HG03135 (cell line): ENCODE data around the gene PARM1.

Source experiments
- ATAC-seq: cut with Tn5 transposase; IDR thresholded peaks from one replicate; pipeline ENCODE4 v1.9.1; 2021; ENCODE audit warnings: mild to moderate bottlenecking, moderate library complexity; ENCODE audit not compliant: unreplicated experiment

The PARM1 gene

DNA sequence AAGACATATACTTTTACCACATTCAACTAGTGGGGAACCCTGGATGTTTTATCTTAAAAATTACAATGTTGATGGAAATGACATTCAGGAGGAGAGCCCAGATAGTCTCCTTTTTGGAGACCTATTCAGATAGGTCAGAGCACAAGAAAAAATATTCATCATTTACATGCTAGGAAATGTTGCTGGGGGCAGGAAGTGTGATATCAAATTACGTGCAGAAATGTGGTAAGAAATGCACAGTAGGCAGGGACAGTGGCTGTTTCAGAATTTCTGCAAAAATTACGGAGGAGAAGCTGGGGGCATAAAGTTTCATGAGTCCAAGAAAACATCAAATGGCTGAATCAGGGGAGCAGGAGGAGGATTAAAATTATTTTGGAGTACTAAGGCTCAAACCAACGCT, 8.2 kb downstream of the PARM1 start:
- no peak for ATAC-seq

DNA sequence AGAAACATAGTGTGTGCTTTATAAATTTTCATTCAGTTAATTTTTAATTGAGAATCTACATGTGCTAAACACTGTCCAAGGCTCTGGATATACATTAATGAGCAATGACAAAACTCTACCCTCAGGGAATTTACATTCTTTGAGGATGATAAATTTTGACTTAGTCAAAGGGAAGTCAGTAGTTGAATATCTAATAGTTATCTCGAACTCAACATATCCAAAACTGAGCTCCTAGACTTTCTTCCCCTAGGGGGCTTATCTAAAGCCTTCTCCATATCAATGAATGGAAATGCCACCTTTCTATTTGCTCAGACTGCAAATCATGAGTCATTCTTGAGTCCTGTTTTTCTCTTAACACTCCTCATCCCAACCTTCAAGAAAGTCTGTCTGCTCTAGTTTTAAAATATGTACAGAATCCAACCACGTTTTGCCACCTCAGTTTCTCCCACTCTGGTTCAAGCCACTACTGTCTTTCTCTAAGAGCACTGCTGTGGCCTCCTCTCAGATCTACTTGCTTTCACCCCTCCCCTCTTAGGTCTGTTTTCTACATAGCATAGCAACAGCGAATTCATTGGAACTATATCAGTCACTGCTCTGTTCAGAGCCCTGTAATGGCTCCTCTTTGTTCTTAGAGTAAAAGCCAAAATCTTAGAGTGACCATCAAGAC, 9.5 kb downstream of the PARM1 start:
- no peak for ATAC-seq

- ATAC-seq = no peak
These were observed 10.0 kb downstream of the PARM1 start for GRCh38 chr4:74942918-74943253.

DNA sequence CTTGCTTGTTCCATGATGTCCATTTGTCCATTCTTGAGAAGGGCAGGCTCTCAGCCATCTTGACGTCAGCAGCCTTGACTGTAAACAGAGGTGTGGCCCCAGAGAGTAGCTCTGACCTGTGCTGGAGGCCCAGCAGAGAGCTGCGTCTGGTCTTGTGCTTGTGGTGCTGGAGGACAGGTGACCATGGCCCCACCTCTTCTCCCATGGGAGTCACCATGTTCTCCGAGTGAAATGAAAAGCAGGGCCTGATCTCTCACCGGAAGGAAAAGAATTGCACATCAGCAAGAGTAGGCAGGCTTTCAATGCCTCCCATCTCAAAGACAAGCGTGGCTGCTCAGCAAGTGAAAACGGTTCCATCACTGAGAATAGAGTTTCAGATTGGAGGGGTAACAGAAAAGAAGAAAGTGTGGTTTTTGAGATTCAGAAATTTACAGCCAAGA, 11.5 kb downstream of the PARM1 start:
- no peak for ATAC-seq

GRCh38 chr4:74946196-74946595, 13.3 kb downstream of the PARM1 start:
- ATAC-seq = no peak

- ATAC-seq = no peak
These were observed 14.9 kb downstream of the PARM1 start for GRCh38 chr4:74947798-74948197.

DNA sequence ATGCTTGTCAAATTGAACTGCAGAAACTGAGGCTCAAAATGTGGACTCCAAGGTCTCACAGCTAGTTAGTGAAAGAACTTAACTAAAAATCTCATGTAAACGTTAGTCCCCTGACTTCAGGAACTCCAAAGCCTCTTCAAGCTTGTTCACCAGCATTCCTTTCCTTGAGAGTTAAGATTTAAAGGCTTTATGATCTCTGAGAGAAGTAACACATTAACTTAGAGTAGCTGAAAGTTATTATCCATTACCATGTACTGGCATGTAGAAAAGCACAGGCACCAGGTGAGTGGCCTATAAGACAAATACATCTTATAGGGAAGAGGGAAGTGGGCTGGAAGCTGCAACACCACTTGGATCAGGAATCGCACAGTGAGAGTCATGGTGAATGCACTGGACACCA, 15.3 kb downstream of the PARM1 start:
- no peak for ATAC-seq

DNA sequence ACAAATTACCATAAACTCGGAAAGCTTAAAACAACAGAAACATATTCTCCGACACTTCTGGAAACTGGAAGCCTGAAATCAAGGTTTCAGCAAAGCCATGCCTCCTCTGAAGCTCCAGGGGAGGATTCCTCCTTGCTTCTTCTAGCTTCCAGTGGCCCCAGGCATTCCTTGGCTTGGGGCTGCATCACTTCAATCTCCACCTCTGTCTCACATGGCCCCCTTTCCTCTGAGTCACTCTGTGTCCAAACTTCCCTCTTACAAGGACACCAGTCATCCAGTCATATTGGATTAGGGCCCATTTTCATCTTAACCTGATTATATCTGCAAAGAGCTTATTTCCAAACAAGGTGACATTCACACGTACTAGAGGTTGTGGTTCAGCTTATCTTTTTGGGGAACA, 17.3 kb downstream of the PARM1 start:
- ATAC-seq = no peak

- no peak for ATAC-seq
These were observed 18.0 kb downstream of the PARM1 start for GRCh38 chr4:74950882-74951281.

GRCh38 chr4:74953647-74954046, 20.7 kb downstream of the PARM1 start:
- no peak for ATAC-seq

DNA sequence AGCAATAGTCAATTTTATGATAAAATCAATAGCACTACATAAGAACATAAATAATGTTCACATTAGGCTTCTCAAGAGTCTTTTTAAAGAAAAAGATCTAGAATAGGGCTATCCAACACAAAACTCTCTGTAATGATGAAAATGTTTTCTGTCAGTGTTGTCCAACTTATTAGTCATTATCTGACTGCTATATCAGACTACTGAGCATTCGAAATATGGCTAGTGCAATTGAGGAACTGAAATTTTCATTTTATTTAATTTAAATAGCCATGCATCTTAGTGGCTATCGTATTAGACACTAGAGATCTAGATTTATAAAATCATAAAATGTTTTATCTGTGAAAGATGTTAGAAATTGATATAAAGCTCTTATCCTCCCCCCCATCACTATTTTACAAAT, 26.0 kb downstream of the PARM1 start:
- ATAC-seq = no peak

GRCh38 chr4:74961230-74961629, 28.3 kb downstream of the PARM1 start:
- no peak for ATAC-seq

DNA sequence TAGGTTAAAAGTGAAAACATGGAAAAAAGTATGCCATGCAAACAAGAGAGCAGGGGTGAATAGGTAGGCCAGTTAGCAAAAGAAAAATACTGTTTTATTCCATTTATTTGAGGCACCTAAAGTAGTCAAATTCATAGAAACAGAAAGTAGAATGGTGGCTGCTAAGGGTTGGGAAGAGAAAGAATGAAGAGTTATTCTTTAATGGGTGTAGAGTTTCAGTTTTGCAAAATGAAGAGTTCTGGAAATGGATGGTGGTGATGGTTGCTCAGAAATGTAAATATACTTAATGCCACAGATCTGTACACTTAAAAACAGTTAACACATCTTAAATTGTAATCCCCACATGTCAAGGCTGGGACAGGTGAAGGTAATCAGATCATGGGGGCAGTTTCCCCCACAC, 29.7 kb downstream of the PARM1 start:
- no peak for ATAC-seq

DNA sequence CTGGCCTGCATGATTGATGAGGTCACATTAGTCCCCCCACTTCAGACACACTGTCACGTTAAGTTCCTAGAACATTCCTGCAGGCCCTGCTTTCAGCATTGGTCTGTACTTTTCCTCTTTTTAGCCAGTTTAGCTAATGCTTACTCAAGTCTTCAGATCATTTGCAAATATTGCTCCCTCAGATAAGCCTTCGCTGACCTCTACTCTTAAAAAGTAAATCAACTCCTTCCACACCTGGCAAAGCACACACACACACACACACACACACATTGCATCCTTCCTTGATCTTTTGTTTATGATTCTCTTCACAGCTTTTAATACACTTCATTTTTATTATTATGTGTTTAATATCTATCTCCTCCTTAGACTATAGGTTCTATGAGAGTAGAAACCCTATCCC, 31.4 kb downstream of the PARM1 start:
- no peak for ATAC-seq

DNA sequence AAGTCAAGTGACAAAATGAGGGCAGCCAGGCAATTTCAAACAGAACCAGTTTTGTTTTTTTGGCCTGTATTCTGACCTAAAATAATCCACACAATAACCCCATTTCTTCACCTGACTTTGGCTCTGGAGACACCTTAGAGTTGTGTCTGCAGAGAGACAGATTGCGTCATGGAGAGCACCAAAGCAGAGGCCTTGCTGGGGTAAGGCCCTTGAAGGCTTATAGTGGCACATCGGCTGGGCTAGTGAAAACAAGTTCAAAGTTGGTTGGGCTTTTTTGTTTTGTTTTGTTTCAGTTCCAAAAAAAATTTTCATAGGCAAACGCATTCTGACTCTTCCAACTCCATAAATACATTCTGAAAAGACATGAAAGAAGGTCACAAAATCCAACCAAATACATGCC, 34.4 kb downstream of the PARM1 start:
- ATAC-seq = no peak

DNA sequence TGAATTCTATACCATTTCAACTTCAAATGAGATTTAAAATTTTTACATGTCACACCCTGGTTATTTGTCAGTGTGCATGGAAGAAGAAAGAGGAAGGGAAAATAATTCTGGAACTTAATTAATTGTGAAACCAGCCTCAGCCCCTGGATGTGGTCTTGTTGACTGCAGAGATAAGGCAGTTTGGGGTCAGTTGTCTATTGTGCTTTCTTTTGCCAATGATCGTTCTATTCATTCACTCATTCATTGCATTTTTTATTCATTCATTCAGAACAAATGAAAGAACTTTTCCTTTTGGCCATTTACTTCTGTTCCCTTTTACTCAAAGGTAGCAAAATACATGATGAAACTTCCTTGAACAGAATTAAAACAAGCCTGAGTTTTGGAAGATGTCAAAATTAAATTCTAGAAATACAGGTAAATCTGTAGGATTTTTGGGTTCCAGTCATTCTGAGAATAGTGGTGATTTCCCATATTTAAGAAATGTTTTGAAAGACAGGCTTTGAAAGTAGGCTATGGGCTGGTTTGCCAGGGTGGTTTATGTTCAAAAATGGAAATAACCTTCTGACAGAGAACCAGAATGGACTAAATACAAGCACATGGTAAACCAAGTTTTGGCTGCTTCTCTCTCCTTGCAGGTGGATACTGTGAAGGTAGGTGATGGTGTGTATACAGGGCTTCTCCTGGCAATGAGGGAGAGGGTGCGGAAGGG, 35.7 kb downstream of the PARM1 start:
- ATAC-seq = peak; percentile 65

- no peak for ATAC-seq
These were observed 36.9 kb downstream of the PARM1 start for GRCh38 chr4:74969507-74970474.

DNA sequence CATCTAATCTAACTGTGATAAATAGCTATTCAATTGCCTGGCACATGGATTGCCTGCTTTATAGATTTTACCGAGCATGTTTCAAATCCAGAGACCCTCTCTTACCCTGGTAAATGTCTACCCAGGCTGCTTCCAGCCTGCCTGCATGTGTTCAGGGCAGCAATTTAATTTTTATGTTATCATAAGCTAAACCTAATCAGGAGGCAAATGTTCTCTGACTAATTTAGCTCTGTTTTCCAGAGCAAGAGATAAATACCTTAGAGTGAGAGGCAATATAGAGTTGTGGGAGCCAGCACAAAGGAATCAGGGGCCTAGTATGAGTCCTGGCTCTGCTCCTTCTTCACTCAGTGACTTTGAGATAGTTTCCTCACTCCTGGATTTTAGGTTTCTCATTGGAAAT, 37.7 kb downstream of the PARM1 start:
- no peak for ATAC-seq

- ATAC-seq = no peak
These were observed 38.9 kb downstream of the PARM1 start for GRCh38 chr4:74971862-74972261.

DNA sequence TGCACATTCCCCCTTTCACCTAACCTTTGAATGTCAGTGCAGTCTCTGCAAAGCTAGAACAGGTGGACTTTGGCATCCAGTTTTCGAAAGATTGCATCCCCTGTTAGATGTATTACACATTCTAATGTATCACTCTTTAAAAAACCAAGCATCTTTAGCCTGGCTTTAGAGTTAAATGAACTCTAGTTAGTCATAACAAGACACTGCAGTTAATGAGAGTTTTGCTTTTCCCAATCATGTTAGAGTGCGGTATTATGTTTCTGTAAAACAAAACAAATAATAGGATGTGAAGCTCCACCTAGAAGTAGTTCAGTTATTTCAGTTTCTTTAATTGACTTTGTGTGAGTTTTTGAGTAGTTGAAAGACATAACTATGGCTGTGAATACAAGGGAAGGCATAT, 42.2 kb downstream of the PARM1 start:
- no peak for ATAC-seq
